ENCODE measurements around the gene DHRSX. TPM values are rescaled to one million over a fixed set of nuclear protein-coding genes. Genes with fewer than 3 reads are reported as not detected.

DHRSX gene, protein sequence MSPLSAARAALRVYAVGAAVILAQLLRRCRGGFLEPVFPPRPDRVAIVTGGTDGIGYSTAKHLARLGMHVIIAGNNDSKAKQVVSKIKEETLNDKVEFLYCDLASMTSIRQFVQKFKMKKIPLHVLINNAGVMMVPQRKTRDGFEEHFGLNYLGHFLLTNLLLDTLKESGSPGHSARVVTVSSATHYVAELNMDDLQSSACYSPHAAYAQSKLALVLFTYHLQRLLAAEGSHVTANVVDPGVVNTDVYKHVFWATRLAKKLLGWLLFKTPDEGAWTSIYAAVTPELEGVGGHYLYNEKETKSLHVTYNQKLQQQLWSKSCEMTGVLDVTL
- total RNA-seq, result 42.2 and 45.0 TPM in 2 replicates
- long read RNA-seq, transcript DHRSX-201 (7 exons, 2,571 nt), result major isoform, 69 of 101 reads
- long read RNA-seq, partial matches to known transcripts, result 4 of 101 reads
- long read RNA-seq, other reads (novel, unspliced or antisense), result 26 of 101 reads

DNA sequence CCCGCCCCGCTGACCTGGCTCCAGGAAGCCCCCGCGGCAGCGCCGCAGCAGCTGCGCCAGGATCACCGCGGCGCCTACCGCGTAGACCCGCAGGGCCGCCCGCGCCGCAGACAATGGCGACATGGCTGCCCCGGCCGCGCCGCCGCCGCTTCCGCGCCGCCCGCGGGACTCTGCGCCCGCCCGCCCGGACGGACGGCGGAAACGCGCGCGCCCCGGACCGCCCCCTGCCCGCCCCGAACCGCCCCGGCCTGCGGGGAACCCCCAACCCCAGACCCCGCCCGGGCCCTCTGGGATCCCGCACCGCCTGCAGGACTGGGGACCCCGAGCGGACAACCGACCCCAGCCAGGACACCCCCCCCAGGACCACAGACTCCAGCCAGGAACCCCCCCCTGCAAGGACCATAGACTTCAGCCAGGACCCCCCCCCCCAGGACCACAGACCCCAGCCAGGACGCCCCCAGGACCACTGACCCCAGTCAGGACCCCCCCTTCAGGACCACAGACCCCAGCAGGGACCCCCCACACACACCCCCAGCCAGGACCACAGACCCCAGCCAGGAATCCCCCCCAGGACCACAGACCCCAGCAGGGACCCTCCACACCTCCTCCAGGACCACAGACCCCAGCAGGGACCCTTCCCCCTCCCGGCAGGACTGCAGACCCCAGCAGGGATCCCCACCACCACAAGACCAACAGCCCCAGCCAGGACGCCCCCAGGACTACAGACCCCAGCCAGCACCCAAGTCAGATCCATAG, at the start of gene DHRSX, which contains the start of gene ZBED1:
DHRSX (minus strand) TSS at position 174 of the 756 bp plus-strand sequence; CDS start at position 123, 51 bp downstream.
ZBED1 (minus strand) TSS at position 174 of the 756 bp plus-strand sequence. CDS start 10,257 bp downstream, outside the sequence.
- Mint-ChIP-seq H3K27ac (ENCODE audit: unreplicated experiment) (peak within 1 kb of the TSS; percentile 85), H3K4me3 (ENCODE audit: unreplicated experiment) (peak within 1 kb of the TSS; percentile 78), H3K4me1 (ENCODE audit: unreplicated experiment) (peaks cover 28% of the 10 kb centered on the region), H3K9me3 (ENCODE audit: unreplicated experiment) (no peaks in the 10 kb centered on the region), H3K36me3 (ENCODE audit: unreplicated experiment) (no peaks in the 10 kb centered on the region), H3K27me3 (ENCODE audit: unreplicated experiment) (no peaks in the 10 kb centered on the region)
- TF ChIP-seq, protein P1, sequence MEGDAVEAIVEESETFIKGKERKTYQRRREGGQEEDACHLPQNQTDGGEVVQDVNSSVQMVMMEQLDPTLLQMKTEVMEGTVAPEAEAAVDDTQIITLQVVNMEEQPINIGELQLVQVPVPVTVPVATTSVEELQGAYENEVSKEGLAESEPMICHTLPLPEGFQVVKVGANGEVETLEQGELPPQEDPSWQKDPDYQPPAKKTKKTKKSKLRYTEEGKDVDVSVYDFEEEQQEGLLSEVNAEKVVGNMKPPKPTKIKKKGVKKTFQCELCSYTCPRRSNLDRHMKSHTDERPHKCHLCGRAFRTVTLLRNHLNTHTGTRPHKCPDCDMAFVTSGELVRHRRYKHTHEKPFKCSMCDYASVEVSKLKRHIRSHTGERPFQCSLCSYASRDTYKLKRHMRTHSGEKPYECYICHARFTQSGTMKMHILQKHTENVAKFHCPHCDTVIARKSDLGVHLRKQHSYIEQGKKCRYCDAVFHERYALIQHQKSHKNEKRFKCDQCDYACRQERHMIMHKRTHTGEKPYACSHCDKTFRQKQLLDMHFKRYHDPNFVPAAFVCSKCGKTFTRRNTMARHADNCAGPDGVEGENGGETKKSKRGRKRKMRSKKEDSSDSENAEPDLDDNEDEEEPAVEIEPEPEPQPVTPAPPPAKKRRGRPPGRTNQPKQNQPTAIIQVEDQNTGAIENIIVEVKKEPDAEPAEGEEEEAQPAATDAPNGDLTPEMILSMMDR (IDR thresholded peaks at IDR 0.05), result no peak
- no peak for DNase-seq (ENCODE audit: extremely low spot score, unreplicated experiment)

DNA sequence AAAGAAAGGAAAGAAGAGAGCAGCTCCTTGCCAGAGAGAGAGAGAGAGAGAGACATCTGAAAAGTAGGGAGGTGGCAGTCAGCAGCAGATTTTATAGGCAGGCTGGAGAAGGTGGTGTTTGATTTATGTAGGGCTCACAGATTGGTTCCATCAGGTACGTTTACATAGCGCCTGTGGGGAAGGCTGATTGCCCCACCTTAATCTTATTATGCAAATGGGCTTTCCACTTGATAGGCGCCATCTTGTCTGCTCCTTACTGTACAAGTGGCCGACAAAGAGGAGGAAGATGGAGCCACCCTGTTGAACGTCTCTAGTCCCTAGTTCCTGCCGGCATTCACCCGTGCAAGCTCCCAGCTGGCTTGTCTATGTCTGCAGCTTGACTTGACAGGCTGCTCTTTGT, 49.1 kb upstream of the DHRSX start:
- Mint-ChIP-seq H3K27ac (ENCODE audit: unreplicated experiment) (no peak overlapping the region), H3K27me3 (ENCODE audit: unreplicated experiment) (peaks cover 10% of the 10 kb centered on the region), H3K4me1 (ENCODE audit: unreplicated experiment) (peaks cover 53% of the 10 kb centered on the region), H3K9me3 (ENCODE audit: unreplicated experiment) (peaks cover 11% of the 10 kb centered on the region), H3K4me3 (ENCODE audit: unreplicated experiment) (no peak overlapping the region), H3K36me3 (ENCODE audit: unreplicated experiment) (peaks cover 1% of the 10 kb centered on the region)
- TF ChIP-seq, protein P1 (IDR thresholded peaks at IDR 0.05), result no peak
- DNase-seq (ENCODE audit: extremely low spot score, unreplicated experiment), result no peak

GRCh38 chrX:2548711-2549423, 48.1 kb upstream of the DHRSX start:
- TF ChIP-seq, protein P1 (IDR thresholded peaks at IDR 0.05), result peak; percentile 21
- no peak overlapping the region for H3K4me3 Mint-ChIP-seq (ENCODE audit: unreplicated experiment)
- peaks cover 10% of the 10 kb centered on the region for H3K9me3 Mint-ChIP-seq (ENCODE audit: unreplicated experiment)
- H3K27me3 Mint-ChIP-seq (ENCODE audit: unreplicated experiment), result peaks cover 18% of the 10 kb centered on the region
- peaks cover 48% of the 10 kb centered on the region for H3K4me1 Mint-ChIP-seq (ENCODE audit: unreplicated experiment)
- H3K36me3 Mint-ChIP-seq (ENCODE audit: unreplicated experiment), result no peaks in the 10 kb centered on the region
- no peak overlapping the region for H3K27ac Mint-ChIP-seq (ENCODE audit: unreplicated experiment)
- no peak for DNase-seq (ENCODE audit: extremely low spot score, unreplicated experiment)

GRCh38 chrX:2547736-2548135, 47.0 kb upstream of the DHRSX start:
- peaks cover 22% of the 10 kb centered on the region for H3K27me3 Mint-ChIP-seq (ENCODE audit: unreplicated experiment)
- DNase-seq (ENCODE audit: extremely low spot score, unreplicated experiment), result no peak
- no peak overlapping the region for H3K4me3 Mint-ChIP-seq (ENCODE audit: unreplicated experiment)
- no peaks in the 10 kb centered on the region for H3K36me3 Mint-ChIP-seq (ENCODE audit: unreplicated experiment)
- H3K4me1 Mint-ChIP-seq (ENCODE audit: unreplicated experiment), result peaks cover 38% of the 10 kb centered on the region
- no peak overlapping the region for H3K27ac Mint-ChIP-seq (ENCODE audit: unreplicated experiment)
- TF ChIP-seq, protein P1 (IDR thresholded peaks at IDR 0.05), result no peak
- peaks cover 10% of the 10 kb centered on the region for H3K9me3 Mint-ChIP-seq (ENCODE audit: unreplicated experiment)

Measured in osteocyte (in vitro differentiated cells).